ENCODE data around the gene CALD1. TPM values are rescaled to one million over a fixed set of nuclear protein-coding genes. Genes with fewer than 3 reads are reported as not detected.

Gene CALD1
- total RNA-seq, 2 donors from 2014 or later, result 10.8 to 20.0 TPM

GRCh38 chr7:134891696-134892678 is 112.6 kb downstream of the CALD1 start:
- ATAC-seq (replicated peaks in 1 of 2) (no peak), DNase-seq (no peak)
- Mint-ChIP-seq H3K9me3 (peaks cover 6 to 13% of the 10 kb centered on the region in 2 donors), H3K27me3 (ENCODE audit: low read depth) (peaks cover 16% of the 10 kb centered on the region), H3K4me3 (peak overlapping the region in 1 of 2 donors; percentile 59), H3K36me3 (ENCODE audit: insufficient read depth in 2 of 2) (peaks cover 11 to 12% of the 10 kb centered on the region in 2 donors), H3K27ac (no peak overlapping the region), H3K4me1 (ENCODE audit: low read depth) (peaks cover 15% of the 10 kb centered on the region)

DNA sequence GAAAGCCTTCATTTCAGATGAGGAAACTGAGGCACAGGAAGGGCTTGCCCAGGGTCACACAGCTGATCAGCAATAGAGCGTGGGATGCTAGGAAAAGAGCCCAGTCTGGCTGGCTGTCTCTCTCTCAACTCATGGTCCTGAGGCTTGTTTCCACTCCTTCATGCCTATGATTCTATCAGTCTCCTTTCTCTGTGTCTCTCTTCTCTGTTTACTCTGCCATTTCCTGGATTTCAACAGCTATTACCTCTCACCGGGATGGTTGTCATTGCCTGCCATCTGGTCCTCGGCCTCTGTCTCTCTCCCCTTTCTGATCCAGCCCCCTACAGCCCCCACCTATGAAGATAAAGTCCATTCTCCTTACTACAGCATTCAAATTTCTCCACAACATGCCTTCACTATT is 113.5 kb downstream of the CALD1 start:
- H3K27me3 Mint-ChIP-seq (ENCODE audit: low read depth), result peaks cover 16% of the 10 kb centered on the region
- peaks cover 11 to 15% of the 10 kb centered on the region in 2 donors for H3K36me3 Mint-ChIP-seq (ENCODE audit: insufficient read depth in 2 of 2)
- DNase-seq (no peak), ATAC-seq (replicated peaks in 1 of 2) (no peak)
- peaks cover 6 to 13% of the 10 kb centered on the region in 2 donors for H3K9me3 Mint-ChIP-seq
- no peak overlapping the region for H3K27ac Mint-ChIP-seq
- peaks cover 5% of the 10 kb centered on the region for H3K4me1 Mint-ChIP-seq (ENCODE audit: low read depth)
- H3K4me3 Mint-ChIP-seq, result no peak overlapping the region

DNA sequence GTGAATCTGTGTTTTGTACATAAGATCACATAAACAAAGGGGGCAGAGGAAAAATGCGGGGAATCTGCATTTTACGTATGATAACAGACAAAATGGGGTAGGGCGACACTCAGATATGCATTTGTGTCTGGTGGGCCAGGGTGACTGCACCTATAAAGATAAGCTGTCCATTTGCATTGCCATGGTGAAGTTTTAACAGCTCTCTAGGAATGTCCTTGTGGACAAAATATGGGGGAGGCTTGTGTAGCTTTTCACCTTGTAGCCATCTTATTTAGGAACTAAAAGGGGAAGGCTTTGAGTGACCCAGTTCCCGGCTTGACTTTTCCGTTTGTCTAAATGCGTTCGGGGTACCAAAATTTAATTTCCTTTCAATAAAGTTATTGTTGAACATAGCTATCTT is 114.5 kb downstream of the CALD1 start:
- Mint-ChIP-seq H3K27ac (no peak overlapping the region), H3K27me3 (ENCODE audit: low read depth) (peaks cover 16% of the 10 kb centered on the region), H3K4me1 (ENCODE audit: low read depth) (peaks cover 7% of the 10 kb centered on the region), H3K4me3 (no peak overlapping the region), H3K36me3 (ENCODE audit: insufficient read depth in 2 of 2) (peaks cover 11 to 15% of the 10 kb centered on the region in 2 donors), H3K9me3 (peaks cover 6 to 13% of the 10 kb centered on the region in 2 donors)
- ATAC-seq (replicated peaks in 1 of 2), result no peak
- DNase-seq, result no peak

- Mint-ChIP-seq H3K36me3 (ENCODE audit: insufficient read depth in 2 of 2) (peaks cover 11 to 18% of the 10 kb centered on the region in 2 donors), H3K9me3 (peaks cover 6 to 13% of the 10 kb centered on the region in 2 donors), H3K27me3 (ENCODE audit: low read depth) (peaks cover 16% of the 10 kb centered on the region), H3K27ac (no peak overlapping the region), H3K4me3 (no peak overlapping the region), H3K4me1 (ENCODE audit: low read depth) (peaks cover 15% of the 10 kb centered on the region)
- DNase-seq, result no peak
- ATAC-seq (replicated peaks in 1 of 2), result no peak
Observed at GRCh38 chr7:134894928-134895327, 115.5 kb downstream of the CALD1 start.

DNA sequence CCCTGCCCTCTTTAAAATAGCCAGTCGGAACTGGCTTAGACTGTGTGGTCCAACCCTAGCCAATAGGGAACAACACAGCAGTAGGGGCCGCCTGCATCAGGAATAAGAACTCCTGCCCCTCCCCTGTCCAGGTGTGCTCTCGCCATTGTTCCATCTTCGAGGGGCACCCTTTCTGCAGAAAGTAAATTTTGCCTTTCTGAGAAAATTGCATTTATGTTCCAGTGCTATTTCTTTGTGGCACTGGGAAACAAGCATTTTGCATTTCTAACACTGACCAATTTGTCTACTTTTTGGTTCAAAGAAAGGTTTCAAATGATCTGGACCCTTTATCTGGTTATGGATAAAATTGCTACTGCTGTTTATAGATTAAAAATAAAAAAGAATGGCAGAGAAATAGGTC is 116.6 kb downstream of the CALD1 start:
- Mint-ChIP-seq H3K36me3 (ENCODE audit: insufficient read depth in 2 of 2) (peaks cover 11 to 18% of the 10 kb centered on the region in 2 donors), H3K27me3 (ENCODE audit: low read depth) (peaks cover 11% of the 10 kb centered on the region), H3K9me3 (peaks cover 6 to 13% of the 10 kb centered on the region in 2 donors), H3K4me3 (no peak overlapping the region), H3K4me1 (ENCODE audit: low read depth) (peaks cover 14% of the 10 kb centered on the region), H3K27ac (no peak overlapping the region)
- DNase-seq, result no peak
- ATAC-seq (replicated peaks in 1 of 2), result no peak

DNA sequence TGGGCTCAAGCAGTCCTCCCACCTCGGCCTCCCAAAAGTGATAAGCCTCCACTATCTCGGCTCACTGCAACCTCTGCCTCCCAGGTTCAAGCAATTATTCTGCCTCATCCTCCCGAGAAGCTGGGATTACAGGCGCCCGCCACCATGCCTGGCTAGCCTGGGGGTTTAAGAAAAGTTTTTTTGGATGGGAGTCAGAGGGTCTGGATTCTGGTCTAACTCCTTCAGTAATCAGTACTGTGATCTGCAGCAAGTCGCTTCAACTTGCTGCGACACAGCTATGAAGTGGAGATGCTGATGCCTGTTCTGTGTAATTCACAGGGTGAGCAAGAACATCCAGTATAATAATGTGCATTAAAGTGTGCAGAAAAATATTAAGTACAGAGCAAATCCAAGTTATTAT is 118.5 kb downstream of the CALD1 start:
- no peak for ATAC-seq (replicated peaks in 1 of 2)
- Mint-ChIP-seq H3K9me3 (peaks cover 6 to 13% of the 10 kb centered on the region in 2 donors), H3K4me1 (ENCODE audit: low read depth) (peaks cover 10% of the 10 kb centered on the region), H3K27me3 (ENCODE audit: low read depth) (peaks cover 9% of the 10 kb centered on the region), H3K27ac (no peak overlapping the region), H3K36me3 (ENCODE audit: insufficient read depth in 2 of 2) (peaks cover 11 to 18% of the 10 kb centered on the region in 2 donors), H3K4me3 (no peak overlapping the region)
- no peak for DNase-seq

GRCh38 chr7:134899729-134900128 is 120.3 kb downstream of the CALD1 start:
- Mint-ChIP-seq H3K9me3 (peaks cover 6 to 10% of the 10 kb centered on the region in 2 donors), H3K27ac (peak overlapping the region; percentile 5), H3K4me1 (ENCODE audit: low read depth) (peaks cover 10% of the 10 kb centered on the region), H3K27me3 (ENCODE audit: low read depth) (no peaks in the 10 kb centered on the region), H3K4me3 (no peak overlapping the region), H3K36me3 (ENCODE audit: insufficient read depth in 2 of 2) (peaks cover 11 to 15% of the 10 kb centered on the region in 2 donors)
- DNase-seq (no peak), ATAC-seq (replicated peaks in 1 of 2) (no peak)

DNA sequence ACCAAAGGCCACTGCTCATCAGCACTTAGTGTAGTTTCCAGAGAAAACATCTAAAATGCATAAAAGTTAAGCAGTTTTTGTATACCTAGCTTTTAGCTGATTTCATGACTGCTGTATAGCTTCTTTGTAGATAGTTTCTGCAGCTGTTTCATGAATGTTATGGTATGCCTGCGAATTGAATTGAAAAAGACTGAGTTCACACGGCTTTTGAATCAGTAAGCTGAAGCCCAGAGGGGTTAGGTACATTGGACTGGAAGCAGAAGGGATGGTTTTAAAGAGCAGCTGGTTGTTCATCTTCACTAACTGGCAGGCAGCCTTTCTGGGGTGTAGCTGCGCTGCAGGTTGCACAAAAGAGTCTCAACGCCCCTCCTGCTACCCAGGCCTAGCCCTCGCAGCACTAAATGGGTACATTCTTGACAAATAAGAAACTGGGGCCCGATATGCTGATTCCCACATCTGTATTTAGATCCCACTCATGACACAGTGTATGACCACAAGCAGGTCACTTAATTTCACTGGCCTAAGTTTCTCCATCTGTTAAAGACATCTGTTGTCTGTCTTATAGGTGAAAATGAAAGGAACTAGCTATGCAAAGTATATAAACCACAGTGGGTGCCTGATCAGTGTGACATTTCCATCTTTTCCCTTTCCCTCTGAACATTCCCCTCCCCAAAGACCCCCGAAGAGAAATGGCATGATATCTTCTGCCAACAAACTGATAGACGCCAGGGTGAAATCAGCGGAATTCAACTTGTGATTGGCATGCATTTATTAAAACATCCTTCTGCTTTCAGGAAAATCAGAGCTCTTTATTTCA is 120.9 kb downstream of the CALD1 start:
- Mint-ChIP-seq H3K27me3 (ENCODE audit: low read depth) (no peaks in the 10 kb centered on the region), H3K4me3 (no peak overlapping the region), H3K4me1 (ENCODE audit: low read depth) (peaks cover 10% of the 10 kb centered on the region), H3K9me3 (peaks cover 6 to 9% of the 10 kb centered on the region in 2 donors), H3K36me3 (ENCODE audit: insufficient read depth in 2 of 2) (peaks cover 10 to 14% of the 10 kb centered on the region in 2 donors), H3K27ac (no peak overlapping the region)
- DNase-seq (no peak), ATAC-seq (replicated peaks in 1 of 2) (no peak)

- Mint-ChIP-seq H3K4me3 (no peak overlapping the region), H3K36me3 (ENCODE audit: insufficient read depth in 2 of 2) (peaks cover 2 to 6% of the 10 kb centered on the region in 2 donors), H3K27me3 (ENCODE audit: low read depth) (no peaks in the 10 kb centered on the region), H3K4me1 (ENCODE audit: low read depth) (peaks cover 10% of the 10 kb centered on the region), H3K9me3 (peaks cover 1 to 2% of the 10 kb centered on the region in 2 donors), H3K27ac (no peak overlapping the region)
- DNase-seq, result no peak
- no peak for ATAC-seq (replicated peaks in 1 of 2)
Observed at GRCh38 chr7:134901389-134902020, 122.1 kb downstream of the CALD1 start.

DNA sequence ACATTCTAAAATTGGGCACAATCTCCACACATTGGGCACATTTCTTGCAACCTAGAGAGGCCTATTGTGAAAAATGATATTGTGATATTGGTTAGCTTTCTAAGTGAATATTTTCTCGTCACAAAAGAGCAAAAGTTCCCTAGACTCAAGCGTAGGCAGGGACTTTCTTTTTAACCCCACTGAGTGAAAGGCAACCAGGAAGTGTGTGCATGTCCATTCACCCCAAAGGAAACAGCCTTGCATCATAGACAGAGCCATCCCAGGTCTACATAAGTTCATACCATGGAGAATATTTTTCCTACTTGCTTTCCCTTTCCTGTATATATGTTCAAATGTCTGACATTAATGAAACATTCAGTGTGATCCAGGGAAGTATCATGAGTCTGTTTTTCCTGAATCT is 122.6 kb downstream of the CALD1 start:
- ATAC-seq (replicated peaks in 1 of 2) (no peak), DNase-seq (no peak)
- peaks cover 16% of the 10 kb centered on the region for H3K4me1 Mint-ChIP-seq (ENCODE audit: low read depth)
- H3K9me3 Mint-ChIP-seq, result no peaks in the 10 kb centered on the region
- no peak overlapping the region for H3K27ac Mint-ChIP-seq
- H3K4me3 Mint-ChIP-seq, result no peak overlapping the region
- peaks cover 0 to 6% of the 10 kb centered on the region in 2 donors for H3K36me3 Mint-ChIP-seq (ENCODE audit: insufficient read depth in 2 of 2)
- H3K27me3 Mint-ChIP-seq (ENCODE audit: low read depth), result no peaks in the 10 kb centered on the region

GRCh38 chr7:134903073-134903790 is 123.8 kb downstream of the CALD1 start:
- Mint-ChIP-seq H3K4me1 (ENCODE audit: low read depth) (peaks cover 28% of the 10 kb centered on the region), H3K27ac (no peak overlapping the region), H3K9me3 (no peaks in the 10 kb centered on the region), H3K36me3 (ENCODE audit: insufficient read depth in 2 of 2) (peaks cover 0 to 3% of the 10 kb centered on the region in 2 donors), H3K4me3 (no peak overlapping the region), H3K27me3 (ENCODE audit: low read depth) (no peaks in the 10 kb centered on the region)
- peak in 1 of 2 donors; percentile 33 for ATAC-seq (replicated peaks in 1 of 2)
- no peak for DNase-seq

DNA sequence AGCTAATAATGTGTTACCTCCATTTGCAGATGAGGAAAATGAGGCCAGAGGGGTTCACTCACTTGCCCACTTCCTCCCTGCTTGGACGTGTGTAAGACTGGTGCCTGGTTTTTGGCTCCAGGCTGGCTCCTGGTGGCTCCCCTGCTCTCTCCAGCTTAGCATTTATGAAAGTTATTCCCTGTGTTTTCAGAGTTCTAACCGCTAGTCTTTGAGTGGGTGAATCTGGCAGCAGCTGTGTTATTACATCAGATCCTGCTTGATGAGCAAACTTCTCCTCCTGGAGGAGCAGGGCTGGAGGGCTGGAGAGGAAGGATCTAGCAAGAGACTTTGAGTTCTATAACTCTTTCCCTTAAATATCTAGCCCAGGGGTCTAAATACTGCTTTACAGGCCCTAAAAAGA is 125.9 kb downstream of the CALD1 start:
- DNase-seq, result no peak
- Mint-ChIP-seq H3K9me3 (peaks cover 0 to 1% of the 10 kb centered on the region in 2 donors), H3K27ac (no peak overlapping the region), H3K36me3 (ENCODE audit: insufficient read depth in 2 of 2) (no peaks in the 10 kb centered on the region), H3K27me3 (ENCODE audit: low read depth) (no peaks in the 10 kb centered on the region), H3K4me3 (no peak overlapping the region), H3K4me1 (ENCODE audit: low read depth) (peaks cover 20% of the 10 kb centered on the region)
- no peak for ATAC-seq (replicated peaks in 1 of 2)
